T-helper 2 cell treated with Interferon-gamma antibody and Interleukin-4, amounts not matched to agents 100 ng/mL and 5 ng/mL, for 36 hours (primary cell): ENCODE results near the gene NTM. TPM values are rescaled to one million over a fixed set of nuclear protein-coding genes. Genes with fewer than 3 reads are reported as not detected.

Source experiments
- intact Hi-C: fragments of 100-400 bp; cut with micrococcal nuclease; formaldehyde crosslinking; loops from one replicate; pipeline ENCODE4 v1.15.1; 2023
- total RNA-seq: library from RNA; stranded (reverse); gene quantifications from 2 replicates; pipeline ENCODE4 v1.2.3, GENCODE V29; 2022

NTM gene
- total RNA-seq, 1 donor from 2014 or later, result not detected

- intact Hi-C loops, result no loop called here
Measured at GRCh38 chr11:131462622-131463021, 92.2 kb downstream of the NTM start.

- intact Hi-C loops, result no loop called here
Measured at GRCh38 chr11:131463162-131463561, 92.7 kb downstream of the NTM start.

GRCh38 chr11:131463649-131464425, 93.4 kb downstream of the NTM start:
- intact Hi-C loops, result no loop called here

GRCh38 chr11:131464461-131464860, 94.0 kb downstream of the NTM start:
- intact Hi-C loops, result no loop called here

GRCh38 chr11:131465039-131465438, 94.6 kb downstream of the NTM start:
- intact Hi-C loops, result no loop called here

- intact Hi-C loops, result no loop called here
Measured at GRCh38 chr11:131465746-131466145, 95.3 kb downstream of the NTM start.

GRCh38 chr11:131467645-131468394, 97.4 kb downstream of the NTM start:
- intact Hi-C loops, result no loop called here

- intact Hi-C loops, result no loop called here
Measured at GRCh38 chr11:131468565-131468964, 98.2 kb downstream of the NTM start.

GRCh38 chr11:131470216-131470925, 100.0 kb downstream of the NTM start:
- intact Hi-C loops, result no loop called here

GRCh38 chr11:131471976-131472375, 101.6 kb downstream of the NTM start:
- intact Hi-C loops, result no loop called here

GRCh38 chr11:131474947-131475346, 104.5 kb downstream of the NTM start:
- intact Hi-C loops, result no loop called here

GRCh38 chr11:131476266-131476665, 105.9 kb downstream of the NTM start:
- intact Hi-C loops, result no loop called here

- intact Hi-C loops, result no loop called here
Measured at GRCh38 chr11:131478341-131478740, 107.9 kb downstream of the NTM start.

GRCh38 chr11:131481303-131481702, 110.9 kb downstream of the NTM start:
- intact Hi-C loops, result no loop called here

GRCh38 chr11:131481971-131482370, 111.6 kb downstream of the NTM start:
- intact Hi-C loops, result no loop called here

- intact Hi-C loops, result no loop called here
Measured at GRCh38 chr11:131483453-131483852, 113.0 kb downstream of the NTM start.

GRCh38 chr11:131483877-131484276, 113.5 kb downstream of the NTM start:
- intact Hi-C loops, result no loop called here

GRCh38 chr11:131486100-131486499, 115.7 kb downstream of the NTM start:
- intact Hi-C loops, result no loop called here

- intact Hi-C loops, result no loop called here
Measured at GRCh38 chr11:131486937-131487635, 116.7 kb downstream of the NTM start.

- intact Hi-C loops, result no loop called here
Measured at GRCh38 chr11:131488238-131488637, 117.8 kb downstream of the NTM start.

- intact Hi-C loops, result no loop called here
Measured at GRCh38 chr11:131491503-131491902, 121.1 kb downstream of the NTM start.
